ENCODE measurements around the gene CCDC74A.
"Not testable (repeated sequence)": the region's sequence is repeated elsewhere in the genome, so short reads cannot be mapped to it uniquely, and the experiment has no call there.

- TF ChIP-seq TARDBP (IDR thresholded peaks at IDR 0.05); HDGF (IDR thresholded peaks at IDR 0.05; ENCODE audit: borderline replicate concordance); ZNF384 (IDR thresholded peaks at IDR 0.05); NFRKB (IDR thresholded peaks at IDR 0.05); SP1 (IDR thresholded peaks at IDR 0.05); L3MBTL2 (conservative IDR thresholded peaks at IDR 0.05); FOXM1 (IDR thresholded peaks at IDR 0.05; ENCODE audit: borderline replicate concordance); ELF4 (IDR thresholded peaks at IDR 0.05); SUZ12 (IDR thresholded peaks at IDR 0.05); PKNOX1 (IDR thresholded peaks at IDR 0.05); BHLHE40 (IDR thresholded peaks at IDR 0.05; ENCODE audit: borderline replicate concordance); FOXA1 (IDR thresholded peaks at IDR 0.05): not testable (repeated sequence)
Measured at GRCh38 chr2:131495506-131495905, 32.2 kb upstream of the CCDC74A start.
